Measurements from ENCODE around the gene APOBEC3B.
A peak's percentile ranks its signal among the peaks of the same experiment; 100 is the strongest.
"Not testable (repeated sequence)": the region's sequence is repeated elsewhere in the genome, so short reads cannot be mapped to it uniquely, and the experiment has no call there.

APOBEC3B gene

GRCh38 chr22:38981992-38982927 lies at the start of gene APOBEC3B:
TSS of gene APOBEC3B (plus strand) at chr22:38982347. CDS start at chr22:38982454, 107 bp downstream.
- DNase-seq = peak; percentile 85 to 87

GRCh38 chr22:38935023-38935422 lies 47.1 kb upstream of the APOBEC3B start:
- DNase-seq = no peak

- DNase-seq = no peak
These were observed 46.5 kb upstream of the APOBEC3B start for GRCh38 chr22:38935616-38936015.

- DNase-seq = no peak
These were observed 45.6 kb upstream of the APOBEC3B start for GRCh38 chr22:38936562-38936961.

- DNase-seq = no peak
These were observed 45.1 kb upstream of the APOBEC3B start for GRCh38 chr22:38937036-38937435.

- no peak for DNase-seq
These were observed 44.6 kb upstream of the APOBEC3B start for GRCh38 chr22:38937541-38937940.

GRCh38 chr22:38938221-38938620 lies 43.9 kb upstream of the APOBEC3B start:
- DNase-seq = no peak

GRCh38 chr22:38938925-38939324 lies 43.2 kb upstream of the APOBEC3B start:
- no peak for DNase-seq

- no peak for DNase-seq
These were observed 41.2 kb upstream of the APOBEC3B start for GRCh38 chr22:38940811-38941384.

- peak; percentile 6 to 10 for DNase-seq
These were observed 40.6 kb upstream of the APOBEC3B start for GRCh38 chr22:38941488-38941987.

- DNase-seq = no peak
These were observed 39.4 kb upstream of the APOBEC3B start for GRCh38 chr22:38942702-38943101.

- DNase-seq = peak; percentile 45 to 50
These were observed 38.9 kb upstream of the APOBEC3B start for GRCh38 chr22:38943201-38943600.

GRCh38 chr22:38943882-38944281 lies 38.3 kb upstream of the APOBEC3B start:
- DNase-seq = no peak

- no peak for DNase-seq
These were observed 37.5 kb upstream of the APOBEC3B start for GRCh38 chr22:38944653-38945052.

- DNase-seq = not testable (repeated sequence)
These were observed 36.3 kb upstream of the APOBEC3B start for GRCh38 chr22:38945706-38946338.

GRCh38 chr22:38946771-38947170 lies 35.4 kb upstream of the APOBEC3B start:
- DNase-seq = no peak

- DNase-seq = no peak
These were observed 34.6 kb upstream of the APOBEC3B start for GRCh38 chr22:38947321-38948140.

GRCh38 chr22:38948181-38948940 lies 33.8 kb upstream of the APOBEC3B start:
- DNase-seq = no peak

GRCh38 chr22:38949889-38950405 lies 32.2 kb upstream of the APOBEC3B start:
- DNase-seq = no peak

GRCh38 chr22:38950527-38951295 lies 31.4 kb upstream of the APOBEC3B start:
- DNase-seq = no peak

GRCh38 chr22:38951734-38952133 lies 30.4 kb upstream of the APOBEC3B start:
- DNase-seq = peak; percentile 77 to 78

Data from AML-193 (cell line).